Thyroid gland (tissue), 4 donors: Measurements from ENCODE around the gene PNMA6E.

ENCODE experiments used
- POLR2A ChIP-seq, 2 donors: fragments of 450-650 bp; IDR thresholded peaks; one replicate each; pipeline ENCODE4 v1.6.1; 2017; ENCODE audit warnings: antibody characterized with exemption in 2 of 2, mild to moderate bottlenecking in 2 of 2, moderate library complexity in 1 of 2
- TF ChIP-seq, protein P1 (sequence below), 6 experiments: fragments of 200-600 bp in 3 of 6; fragments of 450-650 bp in 3 of 6; sonication (generic) in 3 of 6; IDR thresholded peaks; one replicate each; pipeline ENCODE4 v1.5.1; 2016 to 2019; ENCODE audit warnings: antibody characterized with exemption in 6 of 6, mild to moderate bottlenecking in 2 of 6, inconsistent platforms in 1 of 6, moderate library complexity in 1 of 6

DNA sequence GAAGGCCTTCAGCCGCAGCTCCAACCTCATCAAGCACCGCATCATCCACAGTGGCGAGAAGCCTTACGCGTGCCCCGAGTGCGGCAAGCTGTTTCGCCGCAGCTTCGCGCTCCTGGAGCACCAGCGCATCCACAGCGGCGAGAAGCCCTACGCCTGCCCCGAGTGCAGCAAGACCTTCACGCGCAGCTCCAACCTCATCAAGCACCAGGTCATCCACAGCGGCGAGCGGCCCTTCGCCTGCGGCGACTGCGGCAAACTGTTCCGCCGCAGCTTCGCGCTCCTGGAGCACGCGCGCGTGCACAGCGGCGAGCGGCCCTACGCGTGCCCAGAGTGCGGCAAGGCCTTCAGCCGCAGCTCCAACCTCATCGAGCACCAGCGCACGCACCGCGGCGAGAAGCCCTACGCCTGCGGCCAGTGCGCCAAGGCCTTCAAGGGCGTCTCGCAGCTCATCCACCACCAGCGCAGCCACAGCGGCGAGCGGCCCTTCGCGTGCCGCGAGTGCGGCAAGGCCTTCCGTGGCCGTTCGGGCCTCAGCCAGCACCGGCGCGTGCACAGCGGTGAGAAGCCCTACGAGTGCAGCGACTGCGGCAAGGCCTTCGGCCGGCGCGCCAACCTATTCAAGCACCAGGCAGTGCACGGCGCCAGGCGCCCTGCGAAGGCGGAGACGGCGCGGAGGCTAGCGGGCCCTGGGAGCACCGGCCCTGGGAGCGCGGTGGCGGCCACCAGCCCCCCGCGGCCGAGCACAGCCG, 19.9 kb upstream of the PNMA6E start:
- no peak for TF ChIP-seq POLR2A (IDR thresholded peaks at IDR 0.05)
- TF ChIP-seq, protein P1, sequence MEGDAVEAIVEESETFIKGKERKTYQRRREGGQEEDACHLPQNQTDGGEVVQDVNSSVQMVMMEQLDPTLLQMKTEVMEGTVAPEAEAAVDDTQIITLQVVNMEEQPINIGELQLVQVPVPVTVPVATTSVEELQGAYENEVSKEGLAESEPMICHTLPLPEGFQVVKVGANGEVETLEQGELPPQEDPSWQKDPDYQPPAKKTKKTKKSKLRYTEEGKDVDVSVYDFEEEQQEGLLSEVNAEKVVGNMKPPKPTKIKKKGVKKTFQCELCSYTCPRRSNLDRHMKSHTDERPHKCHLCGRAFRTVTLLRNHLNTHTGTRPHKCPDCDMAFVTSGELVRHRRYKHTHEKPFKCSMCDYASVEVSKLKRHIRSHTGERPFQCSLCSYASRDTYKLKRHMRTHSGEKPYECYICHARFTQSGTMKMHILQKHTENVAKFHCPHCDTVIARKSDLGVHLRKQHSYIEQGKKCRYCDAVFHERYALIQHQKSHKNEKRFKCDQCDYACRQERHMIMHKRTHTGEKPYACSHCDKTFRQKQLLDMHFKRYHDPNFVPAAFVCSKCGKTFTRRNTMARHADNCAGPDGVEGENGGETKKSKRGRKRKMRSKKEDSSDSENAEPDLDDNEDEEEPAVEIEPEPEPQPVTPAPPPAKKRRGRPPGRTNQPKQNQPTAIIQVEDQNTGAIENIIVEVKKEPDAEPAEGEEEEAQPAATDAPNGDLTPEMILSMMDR (IDR thresholded peaks at IDR 0.05): no peak
